IPS-18c (cell line): ENCODE measurements around the gene PEX11G.

Source experiments
- H3K4me3 ChIP-seq: 2 replicates; pipeline ENCODE4 v1.7.0; 2013; ENCODE audit warnings: low read depth, mild to moderate bottlenecking, low read length, moderate library complexity; ENCODE audit not compliant: insufficient read depth
- H3K9me3 ChIP-seq: one replicate; pipeline ENCODE4 v1.6.1; 2013; ENCODE audit warnings: mild to moderate bottlenecking, low read length, moderate library complexity; ENCODE audit not compliant: control insufficient read depth, insufficient read depth

PEX11G gene

GRCh38 chr19:7427944-7428343 lies 60.9 kb downstream of the PEX11G start:
- no peak overlapping the region for H3K4me3 ChIP-seq
- no peaks in the 10 kb centered on the region for H3K9me3 ChIP-seq

GRCh38 chr19:7426986-7427385 lies 61.8 kb downstream of the PEX11G start:
- Histone ChIP-seq H3K9me3 (no peaks in the 10 kb centered on the region), H3K4me3 (no peak overlapping the region)
